ENCODE results near the gene TLR6.
A peak's percentile ranks its signal among the peaks of the same experiment; 100 is the strongest.

The TLR6 gene

GRCh38 chr4:38867478-38868058, 11.0 kb upstream of the TLR6 start, which contains the start of gene FAM114A1:
FAM114A1 (plus strand) TSS chr4:38867806; CDS start chr4:38878079, 10,273 bp downstream.
- peak; percentile 46 to 78 for DNase-seq

- no peak for DNase-seq
These were observed 10.4 kb upstream of the TLR6 start for GRCh38 chr4:38866973-38867477.

DNA sequence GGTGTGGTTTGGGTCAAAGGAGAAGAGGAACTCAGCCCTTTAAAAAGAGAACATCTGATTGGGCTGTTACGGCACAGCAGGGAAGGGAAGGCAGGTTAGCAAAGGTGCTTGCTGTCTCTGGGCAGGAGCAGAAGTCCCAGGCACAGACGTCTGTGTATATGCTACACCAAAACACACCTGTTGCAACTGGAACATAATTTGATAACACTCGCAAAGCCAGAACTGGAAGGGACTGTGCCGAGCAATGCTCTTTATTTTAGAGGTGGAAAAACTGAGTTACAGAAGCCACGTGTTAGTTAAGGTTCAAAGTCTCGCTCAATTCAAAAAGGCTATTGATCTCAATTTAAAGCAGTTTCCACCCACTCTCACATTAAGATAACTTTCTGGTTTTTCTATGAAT, 8.8 kb upstream of the TLR6 start:
- no peak for DNase-seq

- DNase-seq: no peak
These were observed 5.2 kb upstream of the TLR6 start for GRCh38 chr4:38861791-38862190.

- DNase-seq: peak; percentile 12 to 66
These were observed 4.3 kb upstream of the TLR6 start for GRCh38 chr4:38860788-38861424.

DNA sequence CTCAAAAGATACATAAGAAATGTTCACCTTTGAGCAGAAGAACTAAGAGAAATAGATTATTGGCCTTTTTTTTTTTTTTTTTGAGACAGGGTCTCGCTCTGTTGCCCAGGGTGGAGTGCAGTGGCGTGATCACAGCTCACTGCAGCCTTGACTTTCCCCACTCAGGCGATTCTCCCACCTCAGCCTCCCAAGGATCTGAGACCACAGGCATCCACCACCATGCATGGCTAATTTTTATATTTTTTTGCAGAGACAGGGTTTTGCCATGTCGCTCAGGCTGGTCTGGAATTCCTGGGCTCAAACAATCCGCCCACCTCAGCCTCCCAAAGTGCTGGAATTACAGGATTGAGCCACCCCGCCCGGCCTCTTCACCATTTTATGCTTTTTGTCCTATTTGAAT, 2.9 kb upstream of the TLR6 start:
- DNase-seq: no peak

- no peak for DNase-seq
These were observed 1.4 kb upstream of the TLR6 start for GRCh38 chr4:38858097-38858420.

DNA sequence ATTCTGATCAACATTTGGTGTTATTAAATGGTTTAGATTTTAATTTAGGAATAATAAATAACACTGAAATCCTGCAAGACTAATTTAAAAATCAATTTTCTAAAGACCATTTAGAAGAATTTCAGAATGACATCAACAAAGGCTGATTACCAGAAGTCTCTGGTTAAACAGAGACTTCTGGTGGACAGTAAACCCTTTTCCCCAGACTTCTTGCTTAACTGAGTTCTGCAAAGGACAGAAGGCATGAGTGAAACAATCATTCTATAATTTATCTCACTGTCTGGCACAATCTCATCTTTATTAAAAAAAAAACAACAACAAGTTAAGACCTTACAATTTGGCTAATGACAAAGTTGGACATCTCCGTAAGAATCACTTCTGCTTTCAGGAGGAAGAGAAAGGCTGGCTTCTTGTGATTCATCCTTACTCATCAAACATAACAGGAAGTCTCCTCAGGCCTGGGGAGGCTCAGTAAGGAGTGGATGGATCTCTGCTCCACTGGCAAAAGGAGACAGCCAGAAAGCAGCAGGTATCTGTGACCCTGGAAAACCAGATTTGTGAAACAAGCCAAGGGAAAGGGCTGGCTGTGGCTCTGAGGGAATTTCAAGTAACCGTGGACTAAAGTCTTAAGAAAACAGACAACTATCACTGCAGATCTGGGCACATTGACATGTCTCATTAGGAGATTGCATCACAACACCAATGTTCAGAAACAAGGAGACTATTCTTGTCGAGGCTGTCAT, 908 bp upstream of the TLR6 start:
- peak; percentile 72 to 91 for DNase-seq

DNA sequence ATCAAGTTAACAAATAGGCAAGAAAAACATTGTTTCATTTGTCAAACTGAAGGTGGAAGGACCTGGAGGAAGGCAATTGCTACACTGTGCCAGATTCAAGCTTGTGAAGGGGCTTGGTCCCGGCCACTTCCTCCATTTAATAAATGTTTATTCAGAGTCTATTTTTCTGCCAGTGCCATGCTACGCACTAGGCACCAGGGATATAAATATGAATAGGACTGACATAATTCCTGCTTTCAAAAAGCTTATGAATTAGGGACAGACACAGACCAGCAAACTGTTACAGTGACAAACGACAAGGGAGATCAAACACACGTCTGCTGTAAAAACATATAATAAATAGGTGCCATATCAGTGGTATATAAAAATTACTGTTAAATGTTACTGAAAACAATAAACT, 571 bp downstream of the TLR6 start:
- DNase-seq: peak in 1 of 2 experiments; percentile 61

GRCh38 chr4:38855466-38855865, 1.2 kb downstream of the TLR6 start:
- DNase-seq: no peak

DNA sequence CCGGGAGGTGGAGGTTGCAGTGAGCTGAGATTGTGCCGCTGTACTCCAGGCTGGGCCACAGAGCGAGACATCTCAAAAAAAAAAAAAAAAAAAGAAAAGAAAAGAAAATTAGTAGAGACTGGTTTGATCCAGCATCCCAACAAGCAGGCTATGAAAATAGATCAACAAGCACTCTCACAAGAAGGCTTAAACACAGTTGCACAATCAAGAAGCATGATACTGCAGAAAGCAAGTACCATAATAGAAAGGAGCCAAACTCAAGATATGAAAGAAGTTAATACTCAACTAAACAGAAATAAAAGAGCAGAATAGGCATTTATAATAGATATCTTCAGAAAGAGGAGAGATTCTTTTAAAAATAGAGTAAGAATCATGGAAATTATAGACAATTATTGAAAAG, 10.6 kb downstream of the TLR6 start:
- no peak for DNase-seq

DNA sequence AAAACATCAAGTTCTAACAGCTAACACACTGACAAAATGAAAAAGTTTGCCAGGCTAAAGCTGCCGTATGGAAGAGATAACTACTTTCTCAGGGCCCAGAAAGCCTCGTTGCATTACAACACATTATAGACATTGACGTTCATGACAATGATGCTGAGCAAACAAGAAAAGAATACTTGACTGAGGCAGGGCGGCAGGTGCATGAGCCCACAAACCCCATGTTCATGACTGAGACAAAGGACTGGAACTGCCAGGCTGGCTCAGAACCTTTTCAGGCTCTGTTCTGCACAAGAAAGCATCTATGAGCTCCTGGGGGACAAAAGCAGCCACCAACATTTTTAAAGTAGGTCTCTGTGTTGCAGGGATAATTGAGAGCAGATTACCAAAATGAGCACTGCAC, 13.6 kb downstream of the TLR6 start:
- no peak for DNase-seq

DNA sequence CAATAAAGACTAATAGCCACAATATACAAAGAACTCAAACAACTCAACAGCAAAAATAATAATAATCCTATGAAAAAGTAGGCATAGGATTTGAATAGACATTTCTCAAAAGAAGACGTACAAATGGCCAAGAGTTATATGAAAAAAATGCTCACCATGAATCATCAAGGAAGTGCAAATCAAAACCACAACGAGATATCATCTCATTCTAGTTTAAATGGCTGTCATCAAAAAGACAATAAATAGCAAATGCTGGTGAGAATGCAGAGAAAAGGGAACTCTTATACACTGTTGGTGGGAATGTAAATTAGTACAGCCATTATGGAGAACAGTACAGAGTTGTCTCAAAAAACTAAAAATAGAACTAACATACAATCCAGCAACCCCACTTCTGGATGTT, 18.8 kb downstream of the TLR6 start:
- peak in 1 of 2 experiments; percentile 27 for DNase-seq

- no peak for DNase-seq
These were observed 19.3 kb downstream of the TLR6 start for GRCh38 chr4:38837334-38837733.

- DNase-seq: no peak
These were observed 22.0 kb downstream of the TLR6 start for GRCh38 chr4:38834570-38834969.

DNA sequence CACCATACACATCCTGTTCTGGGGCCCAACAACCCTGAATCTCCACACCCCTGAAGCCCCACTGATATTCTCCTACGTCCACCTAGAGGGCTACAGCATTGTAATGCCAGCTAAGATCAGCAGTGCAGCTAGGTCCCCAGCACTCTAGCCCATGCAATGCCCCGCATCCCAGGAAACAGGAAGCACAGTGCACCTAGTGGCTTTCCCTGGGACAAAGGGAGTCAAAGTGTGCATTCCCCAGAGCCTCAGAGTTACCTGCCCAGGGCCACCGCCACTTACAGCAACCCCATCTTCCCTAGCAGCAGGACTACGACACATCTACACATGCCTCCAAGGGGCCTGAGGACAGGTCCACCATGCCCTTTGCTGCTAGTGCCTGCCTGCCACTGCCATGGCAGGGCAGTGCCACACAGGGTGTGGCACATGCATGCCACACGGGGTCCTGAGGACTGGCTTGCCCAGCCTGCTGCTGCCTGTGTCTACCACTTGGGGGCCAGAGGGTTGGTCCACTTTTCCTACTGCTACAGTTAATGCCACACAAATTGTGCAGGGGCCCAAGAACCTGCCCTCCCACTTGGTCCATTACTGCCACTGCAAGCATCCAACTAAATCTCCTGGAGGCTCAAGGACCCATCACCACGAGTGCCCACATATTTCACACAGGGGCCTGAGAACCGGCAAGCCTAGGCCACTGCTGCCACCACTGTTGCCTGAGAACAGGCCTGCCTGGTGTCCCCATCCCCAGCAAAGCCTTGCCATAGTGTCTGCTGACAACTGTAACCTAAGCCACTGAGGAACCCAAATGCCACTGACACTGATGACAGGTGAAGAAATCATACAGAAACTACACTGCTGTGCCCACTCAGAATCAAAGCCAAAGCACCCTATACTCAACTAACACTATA, 23.7 kb downstream of the TLR6 start:
- DNase-seq: no peak

GRCh38 chr4:38832206-38832605, 24.4 kb downstream of the TLR6 start:
- no peak for DNase-seq

DNA sequence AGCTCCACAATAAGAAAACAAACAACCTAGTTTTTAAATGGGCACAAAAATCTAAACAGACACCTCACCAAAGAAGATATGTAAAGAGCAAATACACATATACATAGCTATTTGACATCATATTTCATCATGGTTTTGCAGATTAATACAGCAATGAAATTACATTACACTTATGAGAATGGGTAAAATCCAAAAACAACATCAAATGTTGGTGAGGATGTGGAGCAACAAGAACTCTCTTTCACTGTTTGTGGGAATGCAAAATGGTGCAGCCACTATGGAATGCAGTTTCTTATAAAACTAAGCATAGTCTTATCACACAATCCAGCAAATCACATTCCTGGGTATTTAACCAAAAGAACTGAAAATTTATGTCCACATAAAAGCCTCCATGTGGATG, 25.0 kb downstream of the TLR6 start:
- DNase-seq: no peak

DNA sequence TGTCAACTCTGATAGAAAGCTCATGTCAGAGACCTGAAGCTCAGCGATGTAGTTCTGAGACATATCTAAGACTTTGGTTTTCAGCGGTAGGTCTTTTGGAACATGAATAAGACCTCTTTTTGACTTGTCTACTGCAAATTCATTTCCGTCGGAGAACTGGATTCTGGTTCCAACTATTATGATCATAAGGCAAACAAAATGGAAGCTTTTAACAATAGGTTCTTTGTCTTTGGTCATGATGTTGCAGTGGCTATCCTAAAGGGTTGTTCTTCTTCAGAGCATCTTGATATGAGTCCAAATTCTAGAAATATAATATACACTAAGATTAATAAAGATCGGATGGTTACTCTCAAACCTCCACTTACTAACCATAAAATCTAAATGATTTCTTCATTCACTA, 27.4 kb downstream of the TLR6 start:
- no peak for DNase-seq

DNA sequence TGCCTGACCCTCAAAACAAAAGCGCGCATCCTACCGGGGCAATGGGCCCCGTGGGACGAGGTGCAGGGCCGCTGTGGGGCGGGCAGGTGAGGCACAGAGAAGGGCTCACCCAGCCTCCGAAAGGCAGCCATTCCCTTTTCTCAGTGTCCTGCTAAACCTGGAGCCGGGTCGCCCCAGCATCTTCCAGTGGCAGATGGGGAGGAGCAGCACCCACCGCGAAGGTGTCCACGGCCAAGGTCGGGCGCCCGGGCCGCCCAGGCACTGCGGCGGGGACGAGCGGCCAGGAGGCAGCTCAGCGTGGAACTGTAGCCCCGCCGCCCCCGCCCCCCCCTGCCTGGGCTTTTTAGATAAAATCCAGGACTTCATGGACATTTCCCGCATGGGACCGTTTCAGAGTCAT, 32.9 kb downstream of the TLR6 start:
- no peak for DNase-seq

DNA sequence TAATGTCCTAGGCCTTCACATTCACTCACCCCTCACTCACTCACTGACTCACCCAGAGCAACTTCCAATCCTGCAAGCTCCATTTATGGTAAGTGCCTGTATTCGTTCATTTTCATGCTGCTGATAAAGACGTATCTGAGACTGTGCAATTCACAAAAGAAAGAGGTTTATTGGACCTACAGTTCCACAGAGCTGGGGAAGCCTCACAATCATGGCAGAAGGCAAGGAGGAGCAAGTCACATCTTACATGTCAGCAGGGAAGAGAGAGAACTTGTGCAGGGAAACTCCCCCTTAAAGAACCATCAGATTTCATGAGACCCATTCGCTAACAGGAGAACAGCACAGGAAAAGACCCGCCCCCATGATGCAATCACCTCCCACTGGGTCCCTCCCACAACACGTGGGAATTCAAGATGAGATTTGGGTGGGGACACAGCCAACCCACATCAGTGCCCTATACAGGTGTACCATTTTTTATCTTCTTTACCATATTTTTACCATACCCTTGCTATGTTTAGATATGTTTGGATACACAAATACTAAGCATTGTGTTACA, 33.8 kb downstream of the TLR6 start:
- DNase-seq: no peak

- no peak for DNase-seq
These were observed 34.9 kb downstream of the TLR6 start for GRCh38 chr4:38821739-38822138.
